CD4-positive, alpha-beta T cell treated with Interleukin-21 for 1 hour (primary cell): ENCODE measurements around the gene CLEC4G.
"Not testable (repeated sequence)": the region's sequence is repeated elsewhere in the genome, so short reads cannot be mapped to it uniquely, and the experiment has no call there.

Experiments
- DNase-seq: peaks from one replicate; pipeline ENCODE4 v3.0.0-alpha.2; 2020

CLEC4G gene, protein sequence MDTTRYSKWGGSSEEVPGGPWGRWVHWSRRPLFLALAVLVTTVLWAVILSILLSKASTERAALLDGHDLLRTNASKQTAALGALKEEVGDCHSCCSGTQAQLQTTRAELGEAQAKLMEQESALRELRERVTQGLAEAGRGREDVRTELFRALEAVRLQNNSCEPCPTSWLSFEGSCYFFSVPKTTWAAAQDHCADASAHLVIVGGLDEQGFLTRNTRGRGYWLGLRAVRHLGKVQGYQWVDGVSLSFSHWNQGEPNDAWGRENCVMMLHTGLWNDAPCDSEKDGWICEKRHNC

DNA sequence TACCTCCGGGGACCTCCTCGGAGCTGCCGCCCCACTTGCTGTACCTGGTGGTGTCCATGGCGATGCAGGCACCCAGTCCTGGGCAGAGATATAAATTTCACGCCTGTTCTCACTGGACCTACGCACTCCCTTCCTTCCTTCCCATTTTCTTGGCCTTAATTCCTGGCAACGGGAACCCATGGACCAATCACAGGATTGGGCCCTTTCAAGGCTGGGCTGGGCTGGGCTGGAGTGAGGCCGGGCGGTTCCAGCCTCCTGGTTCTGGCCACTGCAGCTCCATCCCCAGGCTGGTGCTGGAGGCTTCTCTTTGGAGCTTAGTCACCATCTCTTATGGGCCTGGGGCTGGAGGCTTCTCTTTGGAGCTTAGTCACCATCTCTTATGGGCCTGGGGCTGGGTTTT lies at the start of gene CLEC4G:
Gene CLEC4G (minus strand): TSS at position 66 of the 400 bp plus-strand sequence. CDS start 8 bp downstream, at position 58.
- DNase-seq, result no peak

GRCh38 chr19:7781157-7781556 lies 49.2 kb upstream of the CLEC4G start:
- no peak for DNase-seq

- no peak for DNase-seq
Observed at GRCh38 chr19:7779631-7780486, 47.9 kb upstream of the CLEC4G start.

GRCh38 chr19:7778081-7778480 lies 46.2 kb upstream of the CLEC4G start:
- DNase-seq, result no peak

DNA sequence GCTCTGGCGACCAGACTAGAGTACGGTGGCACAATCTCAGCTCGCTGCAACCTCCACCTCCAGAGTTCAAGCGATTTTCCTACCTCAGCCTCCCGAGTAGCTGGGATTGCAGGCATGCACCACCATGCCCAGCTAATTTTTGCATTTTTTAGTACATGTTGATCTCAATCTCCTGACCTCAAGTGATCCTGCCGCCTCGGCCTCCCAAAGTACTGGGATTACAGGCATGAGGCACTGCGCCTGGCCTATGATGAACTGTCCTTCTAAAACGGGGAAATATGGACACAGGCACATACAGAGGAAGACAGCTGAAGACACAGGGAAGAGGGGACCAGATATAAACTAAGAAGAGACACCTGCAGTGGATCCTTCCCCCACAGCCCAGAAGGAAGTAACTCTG lies 43.9 kb upstream of the CLEC4G start:
- DNase-seq, result no peak

GRCh38 chr19:7773841-7774240 lies 41.9 kb upstream of the CLEC4G start:
- no peak for DNase-seq

- DNase-seq, result peak; percentile 40
Observed at GRCh38 chr19:7772752-7773291, 40.9 kb upstream of the CLEC4G start.

DNA sequence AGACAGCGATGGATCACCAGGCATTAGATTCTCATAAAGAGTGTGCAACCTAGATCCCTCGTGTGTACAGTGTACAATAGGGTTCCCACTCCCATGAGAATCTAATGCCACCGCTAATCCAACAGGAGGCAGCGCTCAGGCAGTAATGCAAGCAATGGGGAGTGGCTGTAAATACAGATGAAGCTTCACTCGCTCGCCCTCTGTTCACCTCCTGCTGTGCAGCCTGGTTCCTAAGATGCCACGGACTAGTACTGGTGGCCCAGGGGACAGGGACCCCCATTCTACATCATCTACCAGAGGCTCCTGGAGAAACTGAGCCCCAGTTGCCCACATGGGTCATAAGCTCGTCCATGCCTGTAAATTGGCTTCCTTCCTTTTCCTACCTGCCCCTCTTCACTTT lies 39.2 kb upstream of the CLEC4G start:
- no peak for DNase-seq

DNA sequence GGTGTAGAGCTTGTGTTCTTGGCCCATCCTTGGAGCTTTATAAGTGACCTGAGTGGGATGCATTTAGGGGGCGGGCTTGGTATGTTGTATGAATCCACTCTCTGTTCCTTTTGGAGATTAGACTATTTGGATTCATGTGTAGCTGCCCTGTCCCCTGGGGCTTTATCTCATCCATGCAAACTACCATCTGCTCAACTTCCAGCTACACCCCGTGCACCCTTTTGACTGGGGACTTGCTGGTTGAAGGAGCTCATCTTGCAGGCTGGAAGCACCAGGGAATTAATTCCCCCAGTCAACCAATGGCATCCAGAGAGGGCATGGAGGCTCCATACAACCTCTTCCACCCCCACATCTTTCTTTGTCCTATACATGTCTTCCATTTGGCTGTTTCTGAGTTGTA lies 37.3 kb upstream of the CLEC4G start:
- no peak for DNase-seq

GRCh38 chr19:7767487-7767886 lies 35.6 kb upstream of the CLEC4G start:
- DNase-seq, result no peak

- DNase-seq, result no peak
Observed at GRCh38 chr19:7766535-7766934, 34.6 kb upstream of the CLEC4G start.

- not testable (repeated sequence) for DNase-seq
Observed at GRCh38 chr19:7765043-7765442, 33.1 kb upstream of the CLEC4G start.

- DNase-seq, result not testable (repeated sequence)
Observed at GRCh38 chr19:7764157-7764556, 32.2 kb upstream of the CLEC4G start.

DNA sequence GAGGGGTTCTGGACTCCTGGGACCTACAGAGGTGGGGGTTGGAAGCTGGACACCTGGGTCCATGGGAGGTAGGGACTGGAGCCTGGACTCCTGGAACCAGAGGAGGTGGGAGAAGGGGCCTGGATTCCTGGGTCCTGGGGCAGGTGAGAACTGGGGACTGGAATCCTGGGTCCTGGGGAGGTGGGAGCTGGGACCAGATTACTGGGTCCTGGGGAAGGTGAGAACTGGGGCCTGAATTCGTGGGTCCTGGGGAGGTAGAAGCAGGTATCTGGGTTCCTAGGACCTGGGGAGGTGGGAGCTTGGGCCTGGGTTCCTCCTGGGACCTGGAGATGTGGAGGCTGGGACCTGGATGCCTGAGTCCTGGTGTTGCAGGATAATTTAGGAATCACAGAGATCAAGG lies 31.8 kb upstream of the CLEC4G start:
- DNase-seq, result no peak

- no peak for DNase-seq
Observed at GRCh38 chr19:7762719-7763293, 30.9 kb upstream of the CLEC4G start, which contains the start of gene CLEC4M. TSS of gene CLEC4M (plus strand) at chr19:7763243. CDS start at chr19:7763267, 24 bp downstream.

DNA sequence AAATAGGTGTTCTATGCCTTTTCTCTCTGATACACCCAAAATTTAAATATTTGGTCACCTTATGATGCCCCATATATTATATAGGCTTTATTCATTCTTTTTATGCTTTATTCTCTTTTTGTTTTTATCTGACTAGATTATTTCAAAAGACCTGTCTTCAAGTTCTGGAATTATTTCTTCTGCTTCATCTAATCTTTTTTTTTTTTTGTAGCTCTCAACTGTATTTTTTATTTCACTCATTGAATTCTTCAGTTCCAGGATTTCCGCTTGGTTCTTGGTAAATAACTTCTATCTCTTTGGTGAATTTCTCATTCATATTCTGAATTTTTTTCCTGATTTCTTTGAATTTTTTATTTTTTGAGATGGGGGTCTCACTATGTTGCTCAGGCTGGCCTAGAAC lies 27.2 kb upstream of the CLEC4G start:
- no peak for DNase-seq

DNA sequence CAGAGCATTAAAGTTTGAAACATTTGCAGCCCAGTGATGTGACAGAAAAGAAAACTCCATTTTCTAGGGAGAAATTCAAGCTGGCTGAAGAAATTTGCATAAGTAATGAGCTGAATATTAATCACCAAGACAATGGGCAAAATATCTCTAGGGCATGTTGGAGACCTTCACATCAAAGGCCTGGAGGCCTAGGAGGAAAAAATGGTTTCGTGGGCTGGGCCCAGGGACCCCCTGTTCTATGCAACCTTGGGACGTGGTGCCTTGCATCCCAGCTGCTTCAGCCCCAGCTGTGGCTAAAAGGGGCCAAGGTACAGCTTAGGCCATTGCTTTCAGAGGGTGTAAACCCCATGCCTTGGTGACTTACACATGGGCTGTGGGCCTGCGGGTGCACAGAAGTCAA lies 25.4 kb upstream of the CLEC4G start:
- DNase-seq, result no peak

- DNase-seq, result no peak
Observed at GRCh38 chr19:7756258-7756657, 24.3 kb upstream of the CLEC4G start.

DNA sequence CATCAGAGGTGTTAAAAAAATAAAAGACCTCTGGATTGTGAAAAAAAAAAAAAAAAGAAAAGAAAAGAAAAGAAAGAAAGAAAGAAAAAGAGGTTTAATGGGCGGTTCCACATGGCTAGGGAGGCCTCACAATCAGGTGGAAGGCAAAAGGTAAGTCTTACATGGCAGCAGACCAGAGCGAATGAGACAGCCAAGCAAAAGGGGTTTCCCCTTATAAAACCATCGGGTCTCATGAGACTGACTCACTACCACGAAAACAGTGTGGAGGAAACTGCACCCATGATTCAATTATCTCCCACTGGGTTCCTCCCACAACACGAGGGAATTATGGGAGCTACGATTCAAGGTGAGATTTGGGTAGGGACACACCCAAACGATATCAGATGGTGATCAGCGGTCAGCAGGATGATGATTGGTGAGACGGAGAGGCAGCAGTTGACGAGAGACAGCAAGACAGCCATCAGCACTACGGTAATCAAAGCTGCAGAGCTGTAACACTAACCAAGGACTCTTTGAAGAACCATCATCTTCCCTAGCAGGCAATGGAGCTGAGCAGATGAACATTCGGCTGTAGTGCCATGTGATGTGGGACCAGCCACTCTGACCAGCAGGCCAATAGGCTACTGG lies 19.4 kb upstream of the CLEC4G start:
- peak; percentile 31 for DNase-seq

DNA sequence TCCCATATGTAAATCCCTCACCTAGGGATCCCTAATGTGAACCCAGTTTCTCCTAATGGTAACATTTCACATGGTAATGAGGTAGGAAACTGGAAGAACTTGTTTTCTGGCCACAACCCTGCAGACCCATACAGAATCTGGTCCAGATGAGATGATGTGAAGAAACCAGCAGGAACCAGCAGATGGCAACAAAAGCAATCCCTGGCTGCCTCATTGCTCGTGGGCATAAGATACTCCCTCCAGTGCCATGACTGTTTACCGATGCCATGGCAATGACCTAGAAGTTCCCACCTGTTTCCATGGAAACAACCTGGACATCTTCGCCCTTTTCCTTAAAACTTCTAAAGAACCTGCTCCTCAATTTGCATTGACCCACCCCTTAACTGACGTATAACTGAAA lies 16.8 kb upstream of the CLEC4G start:
- DNase-seq, result no peak

- no peak for DNase-seq
Observed at GRCh38 chr19:7748171-7748570, 16.3 kb upstream of the CLEC4G start.

DNA sequence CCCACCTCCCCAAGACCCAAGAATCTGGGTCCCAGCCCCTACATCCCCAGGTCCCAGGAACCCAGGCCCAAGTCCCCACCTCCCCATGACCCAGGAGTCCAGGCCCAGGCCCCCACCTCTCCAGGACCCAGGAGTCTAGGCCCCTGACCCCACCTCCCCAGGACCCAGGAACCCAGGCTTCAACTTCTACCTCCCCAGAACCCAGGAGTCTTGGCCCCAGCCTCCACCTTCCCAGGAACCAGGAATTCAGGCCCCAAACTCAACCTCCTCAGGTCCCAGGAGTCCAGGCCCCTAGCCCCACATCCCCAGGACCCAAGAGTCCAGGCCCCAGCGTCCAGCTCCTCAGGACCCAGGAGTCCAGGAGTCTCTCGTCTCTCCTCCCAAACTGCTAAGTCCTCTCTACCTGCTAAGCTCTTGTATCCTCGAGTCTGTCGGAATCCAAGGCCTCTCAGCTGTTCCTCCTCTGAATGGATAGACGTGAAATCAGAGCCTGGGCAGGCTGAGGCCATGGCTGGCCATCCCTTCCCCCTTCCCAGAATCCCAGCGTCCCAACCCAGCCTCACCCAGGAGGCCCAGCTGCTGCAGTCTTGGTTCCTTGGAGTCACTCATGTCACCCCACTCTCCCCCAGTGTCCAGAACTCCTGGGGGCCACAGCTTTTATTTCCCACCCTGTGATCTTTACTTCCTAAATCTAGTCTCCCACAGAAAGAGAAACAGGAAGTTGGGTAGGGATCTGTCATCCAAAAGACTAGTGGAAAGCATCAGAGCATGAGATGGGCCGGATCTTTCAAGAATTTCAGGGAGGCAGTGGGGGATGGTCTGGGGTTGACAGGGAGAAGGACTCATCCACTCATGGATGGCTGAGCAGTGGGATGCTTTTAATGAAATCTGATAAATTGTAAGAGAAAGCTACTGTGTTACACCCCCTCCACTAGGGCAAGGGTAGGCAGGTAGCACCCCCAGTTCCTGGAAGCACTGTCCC lies 15.3 kb upstream of the CLEC4G start, which contains the start of gene CD209:
Gene CD209 (minus strand): TSS at position 632 of the 982 bp plus-strand sequence. CDS start 23 bp downstream, at position 609.
- no peak for DNase-seq
